SW 1271 (cell line): Measurements from ENCODE around the gene GPR15.

Source experiments
- DNase-seq, 2 experiments: peaks; one replicate each; lab custom pipeline; 2025; lab: John Stamatoyannopoulos, UW

The GPR15 gene

GRCh38 chr3:98531622-98532274, at the start of gene GPR15:
Gene GPR15 (plus strand): TSS chr3:98531978. CDS start chr3:98532034, 56 bp downstream.
- no peak for DNase-seq

- DNase-seq, result no peak
Measured at GRCh38 chr3:98482717-98483482, 48.9 kb upstream of the GPR15 start.

- DNase-seq, result no peak
Measured at GRCh38 chr3:98483626-98484025, 48.2 kb upstream of the GPR15 start.

- DNase-seq, result no peak
Measured at GRCh38 chr3:98497381-98497780, 34.4 kb upstream of the GPR15 start, which contains the start of gene OR5K2. Gene OR5K2 (plus strand): TSS chr3:98497681. CDS start chr3:98497681, 0 bp downstream.

- no peak for DNase-seq
Measured at GRCh38 chr3:98500019-98500418, 31.8 kb upstream of the GPR15 start.

- DNase-seq, result no peak
Measured at GRCh38 chr3:98501270-98501669, 30.5 kb upstream of the GPR15 start.

- DNase-seq, result no peak
Measured at GRCh38 chr3:98501863-98502576, 29.8 kb upstream of the GPR15 start.

GRCh38 chr3:98504539-98504938, 27.2 kb upstream of the GPR15 start:
- no peak for DNase-seq

GRCh38 chr3:98508582-98508981, 23.2 kb upstream of the GPR15 start:
- no peak for DNase-seq

- DNase-seq, result no peak
Measured at GRCh38 chr3:98512576-98512975, 19.2 kb upstream of the GPR15 start.

- no peak for DNase-seq
Measured at GRCh38 chr3:98513091-98513511, 18.7 kb upstream of the GPR15 start.

- DNase-seq, result no peak
Measured at GRCh38 chr3:98513736-98514135, 18.0 kb upstream of the GPR15 start.

GRCh38 chr3:98514948-98515347, 16.8 kb upstream of the GPR15 start:
- DNase-seq, result no peak

- no peak for DNase-seq
Measured at GRCh38 chr3:98518816-98519215, 13.0 kb upstream of the GPR15 start.

GRCh38 chr3:98519351-98519750, 12.4 kb upstream of the GPR15 start:
- no peak for DNase-seq

GRCh38 chr3:98521897-98522543, 9.8 kb upstream of the GPR15 start:
- peak; percentile 25 to 62 for DNase-seq

- peak; percentile 89 to 94 for DNase-seq
Measured at GRCh38 chr3:98522544-98523281, 9.1 kb upstream of the GPR15 start, which contains the start of gene CLDND1. Gene CLDND1 (minus strand): TSS chr3:98522902. CDS start chr3:98521424, 1,478 bp downstream.

- DNase-seq, result no peak
Measured at GRCh38 chr3:98525494-98525893, 6.3 kb upstream of the GPR15 start.

- DNase-seq, result no peak
Measured at GRCh38 chr3:98528474-98529346, 3.1 kb upstream of the GPR15 start.

- no peak for DNase-seq
Measured at GRCh38 chr3:98529856-98530459, 1.8 kb upstream of the GPR15 start.
